OCI-LY7 (cell line): ENCODE measurements around the gene HPCA. TPM values are rescaled to one million over a fixed set of nuclear protein-coding genes. Genes with fewer than 3 reads are reported as not detected.

ENCODE experiments used
- BruUV-seq: library from RNA; stranded (reverse); fragments of 400-500 nt; replicated peaks from 2 replicates; lab custom pipeline; 2021; lab: Mats Ljungman, UMichigan
- CTCF ChIA-PET: fragments of 300-600 bp; sonication (Branson Sonifier 250); formaldehyde crosslinking; loops from one replicate; lab custom pipeline; 2022; ENCODE audit warnings: antibody characterized with exemption; ENCODE audit not compliant: unreplicated experiment; lab: Charles Lee
- POLR2A ChIA-PET: fragments of 300-600 bp; sonication (Branson Sonifier 250); formaldehyde crosslinking; loops from one replicate; lab custom pipeline; 2022; ENCODE audit warnings: antibody characterized with exemption; lab: Charles Lee
- DNase-seq: peaks from one replicate; pipeline ENCODE4 v3.0.0-alpha.2; 2015; ENCODE audit warnings: low spot score
- H2AFZ ChIP-seq: fragments of 200-600 bp; sonication (generic), shearing (Covaris generic); 2 replicates; pipeline ENCODE4 v1.6.1; 2014; ENCODE audit warnings: mild to moderate bottlenecking, antibody characterized with exemption, low read length, moderate library complexity
- H3K27ac ChIP-seq: fragments of 200-600 bp; sonication (generic); 2 replicates; pipeline ENCODE4 v1.5.1; 2014; ENCODE audit warnings: mixed run types, low read depth, mild to moderate bottlenecking, moderate library complexity, low read length, inconsistent platforms; ENCODE audit not compliant: poor library complexity, severe bottlenecking
- H3K36me3 ChIP-seq: fragments of 200-600 bp; sonication (generic); 2 replicates; pipeline ENCODE4 v1.6.1; 2014; ENCODE audit warnings: mild to moderate bottlenecking, antibody characterized with exemption, low read length, moderate library complexity, mixed read lengths; ENCODE audit not compliant: insufficient read depth
- H3K4me1 ChIP-seq: fragments of 200-600 bp; sonication (generic); 2 replicates; pipeline ENCODE4 v1.5.1; 2014; ENCODE audit warnings: mild to moderate bottlenecking, low read length; ENCODE audit not compliant: insufficient read depth, poor library complexity, severe bottlenecking
- H3K4me2 ChIP-seq: fragments of 200-600 bp; sonication (generic); 2 replicates; pipeline ENCODE4 v1.6.1; 2014; ENCODE audit warnings: mild to moderate bottlenecking, low read length
- H3K4me3 ChIP-seq: fragments of 200-600 bp; sonication (generic); 2 replicates; pipeline ENCODE4 v1.5.1; 2014; ENCODE audit warnings: mild to moderate bottlenecking, low read depth, low read length; ENCODE audit not compliant: poor library complexity, severe bottlenecking
- H3K79me2 ChIP-seq: fragments of 200-600 bp; sonication (generic); 2 replicates; pipeline ENCODE4 v1.6.1; 2016; ENCODE audit warnings: low read depth, mild to moderate bottlenecking, low read length, moderate library complexity, mixed read lengths; ENCODE audit not compliant: insufficient read depth
- H3K9me2 ChIP-seq: fragments of 200-600 bp; sonication (generic); 2 replicates; pipeline ENCODE4 v1.6.1; 2016; ENCODE audit warnings: mild to moderate bottlenecking, low read length, mixed read lengths; ENCODE audit not compliant: insufficient read depth
- H3K9me3 ChIP-seq: fragments of 200-600 bp; sonication (generic); 2 replicates; pipeline ENCODE4 v1.6.1; 2014; ENCODE audit warnings: mild to moderate bottlenecking, mixed run types, low read length, mixed read lengths
- H4K20me1 ChIP-seq: fragments of 200-600 bp; sonication (generic); 2 replicates; pipeline ENCODE4 v1.6.1; 2014; ENCODE audit warnings: mild to moderate bottlenecking, antibody characterized with exemption, low read length, moderate library complexity, mixed read lengths; ENCODE audit not compliant: insufficient read depth
- CTCF ChIP-seq: fragments of 200-600 bp; sonication (generic); conservative IDR thresholded peaks from 2 replicates; pipeline ENCODE4 v1.5.1; 2014; ENCODE audit warnings: mild to moderate bottlenecking, antibody characterized with exemption, low read length, moderate library complexity, mixed read lengths
- EZH2phosphoT487 ChIP-seq: fragments of 200-600 bp; sonication (generic); IDR thresholded peaks from 2 replicates; pipeline ENCODE4 v1.6.1; 2018; ENCODE audit warnings: low read depth, borderline replicate concordance, mild to moderate bottlenecking, mixed run types, antibody characterized with exemption, low read length, moderate library complexity, mixed read lengths
- intact Hi-C: fragments of 100-400 bp; cut with micrococcal nuclease; formaldehyde crosslinking; loops from one replicate; pipeline ENCODE4 v1.10.0; 2022; ENCODE audit not compliant: unreplicated experiment
- total RNA-seq, 2 experiments: library from RNA; depleted of rRNA in 1 of 2; stranded (reverse); fragments of >200 nt in 1 of 2; shearing (Covaris generic) in 1 of 2; gene quantifications; 2 replicates each; pipeline ENCODE4 v1.2.3, GENCODE V29; 2014 to 2022

The HPCA gene
- total RNA-seq, 2 experiments from 2014 or later: 0.36 to 3.3 TPM

- Histone ChIP-seq H3K4me3 (no peak overlapping the region), H3K9me3 (no peaks in the 10 kb centered on the region), H4K20me1 (no peaks in the 10 kb centered on the region), H3K4me1 (no peaks in the 10 kb centered on the region), H3K4me2 (no peak overlapping the region), H3K9me2 (no peaks in the 10 kb centered on the region), H3K36me3 (peaks cover 41% of the 10 kb centered on the region), H3K79me2 (no peaks in the 10 kb centered on the region), H3K27ac (no peak overlapping the region), H2AFZ (no peak overlapping the region)
- TF ChIP-seq EZH2phosphoT487: no peak
- no peak for TF ChIP-seq CTCF
- ChIA-PET POLR2A (interaction anchor here (1.1 kb wide), 1 partner anchor 13 kb away, joined by 4 read pairs; no protein-coding TSS in a partner anchor), CTCF (no interaction called here)
- intact Hi-C loops: no loop called here
- DNase-seq: no peak
- BruUV-seq: no TSS peak
These were observed 22.9 kb upstream of the HPCA start for GRCh38 chr1:32863218-32863880.

- H3K4me2 ChIP-seq: no peak overlapping the region
- no peak overlapping the region for H2AFZ ChIP-seq
- intact Hi-C loops: no loop called here
- ChIA-PET CTCF (no interaction called here), POLR2A (interaction anchor here (1.1 kb wide), 1 partner anchor 13 kb away, joined by 4 read pairs; no protein-coding TSS in a partner anchor)
- H3K36me3 ChIP-seq: peaks cover 36% of the 10 kb centered on the region
- DNase-seq: no peak
- H3K9me2 ChIP-seq: no peaks in the 10 kb centered on the region
- no peaks in the 10 kb centered on the region for H3K4me1 ChIP-seq
- H4K20me1 ChIP-seq: no peaks in the 10 kb centered on the region
- TF ChIP-seq EZH2phosphoT487 (no peak), CTCF (no peak)
- H3K27ac ChIP-seq: no peak overlapping the region
- no peaks in the 10 kb centered on the region for H3K9me3 ChIP-seq
- no peak overlapping the region for H3K4me3 ChIP-seq
- BruUV-seq: no TSS peak
- H3K79me2 ChIP-seq: no peaks in the 10 kb centered on the region
These were observed 22.4 kb upstream of the HPCA start for GRCh38 chr1:32863881-32864245.

GRCh38 chr1:32864375-32865019 lies 21.8 kb upstream of the HPCA start:
- Histone ChIP-seq H3K79me2 (no peaks in the 10 kb centered on the region), H4K20me1 (no peaks in the 10 kb centered on the region), H3K9me2 (no peaks in the 10 kb centered on the region), H3K4me1 (no peaks in the 10 kb centered on the region), H2AFZ (no peak overlapping the region), H3K9me3 (no peaks in the 10 kb centered on the region), H3K36me3 (peaks cover 30% of the 10 kb centered on the region), H3K4me3 (no peak overlapping the region), H3K27ac (no peak overlapping the region), H3K4me2 (no peak overlapping the region)
- BruUV-seq: no TSS peak
- POLR2A ChIA-PET: no interaction called here
- CTCF ChIA-PET: no interaction called here
- intact Hi-C loops: no loop called here
- TF ChIP-seq CTCF: no peak
- no peak for TF ChIP-seq EZH2phosphoT487
- no peak for DNase-seq
